NCI-H2227 (cell line): ENCODE results near the gene PEAR1.

ENCODE experiments used
- DNase-seq: peaks from one replicate; lab custom pipeline; 2025; ENCODE audit not compliant: unreplicated experiment; lab: John Stamatoyannopoulos, UW

PEAR1 gene

GRCh38 chr1:156860113-156860627, 33.3 kb upstream of the PEAR1 start:
- peak; percentile 76 for DNase-seq

GRCh38 chr1:156860628-156861423, 32.7 kb upstream of the PEAR1 start, which contains the start of gene NTRK1:
NTRK1 (plus strand) TSS chr1:156860865; CDS start chr1:156860935, 70 bp downstream.
- peak; percentile 86 for DNase-seq

GRCh38 chr1:156862584-156862983, 30.9 kb upstream of the PEAR1 start:
- DNase-seq, result no peak

- no peak for DNase-seq
These were observed 30.4 kb upstream of the PEAR1 start for GRCh38 chr1:156862997-156863599.

GRCh38 chr1:156863631-156864030, 29.9 kb upstream of the PEAR1 start:
- no peak for DNase-seq

GRCh38 chr1:156864796-156865195, 28.7 kb upstream of the PEAR1 start:
- no peak for DNase-seq

GRCh38 chr1:156865258-156865657, 28.3 kb upstream of the PEAR1 start:
- peak; percentile 40 for DNase-seq

- DNase-seq, result no peak
These were observed 27.7 kb upstream of the PEAR1 start for GRCh38 chr1:156865865-156866248.

- DNase-seq, result no peak
These were observed 27.1 kb upstream of the PEAR1 start for GRCh38 chr1:156866249-156866909.

GRCh38 chr1:156868341-156868740, 25.2 kb upstream of the PEAR1 start:
- DNase-seq, result no peak

- no peak for DNase-seq
These were observed 24.1 kb upstream of the PEAR1 start for GRCh38 chr1:156869455-156869854.

- no peak for DNase-seq
These were observed 19.9 kb upstream of the PEAR1 start for GRCh38 chr1:156873659-156874058.

- DNase-seq, result no peak
These were observed 19.4 kb upstream of the PEAR1 start for GRCh38 chr1:156874142-156874541.

GRCh38 chr1:156874572-156875340, 18.8 kb upstream of the PEAR1 start:
- DNase-seq, result peak; percentile 22

- no peak for DNase-seq
These were observed 18.2 kb upstream of the PEAR1 start for GRCh38 chr1:156875341-156875615.

GRCh38 chr1:156876281-156876680, 17.2 kb upstream of the PEAR1 start:
- no peak for DNase-seq

GRCh38 chr1:156877433-156878170, 15.9 kb upstream of the PEAR1 start:
- DNase-seq, result no peak

- no peak for DNase-seq
These were observed 13.6 kb upstream of the PEAR1 start for GRCh38 chr1:156879876-156880275.

- no peak for DNase-seq
These were observed 13.0 kb upstream of the PEAR1 start for GRCh38 chr1:156880473-156880872.

- DNase-seq, result no peak
These were observed 12.4 kb upstream of the PEAR1 start for GRCh38 chr1:156881101-156881500.

- peak; percentile 33 for DNase-seq
These were observed 11.9 kb upstream of the PEAR1 start for GRCh38 chr1:156881663-156882062.
